Keratinocyte (primary cell): Measurements from ENCODE around the gene ASCC3. TPM values are rescaled to one million over a fixed set of nuclear protein-coding genes. Genes with fewer than 3 reads are reported as not detected.

ENCODE experiments used
- DNase-seq: peaks from one replicate; pipeline ENCODE4 v3.0.0-alpha.2; 2011; ENCODE audit warnings: low read depth, missing footprints, low spot score
- FAIRE-seq: peaks from 2 replicates; lab custom pipeline; 2011; peaks lifted over from hg19 to GRCh38; lab: Jason Lieb, UNC
- H2AFZ ChIP-seq: 2 replicates; pipeline ENCODE4 v1.6.0; 2012; ENCODE audit warnings: low read length, control low read depth, inconsistent platforms; ENCODE audit not compliant: control insufficient read depth
- H3K27ac ChIP-seq: 2 replicates; pipeline ENCODE4 v1.5.1; 2011; ENCODE audit warnings: low read length; ENCODE audit not compliant: control insufficient read depth, insufficient read depth
- H3K27me3 ChIP-seq: 3 replicates; pipeline ENCODE4 v1.6.0; 2011; ENCODE audit warnings: low read length; ENCODE audit not compliant: control insufficient read depth, insufficient read depth; ENCODE audit errors: extremely low read depth
- H3K36me3 ChIP-seq, 2 experiments: 2 replicates in 1 of 2; 3 replicates in 1 of 2; pipeline ENCODE4 v1.5.1; 2011; ENCODE audit warnings: low read length in 2 of 2, mild to moderate bottlenecking in 1 of 2; ENCODE audit not compliant: control insufficient read depth in 2 of 2, insufficient read depth in 2 of 2; ENCODE audit errors: extremely low read depth in 1 of 2
- H3K4me1 ChIP-seq: 3 replicates; pipeline ENCODE4 v1.5.1; 2011; ENCODE audit warnings: low read length; ENCODE audit not compliant: control insufficient read depth, insufficient read depth; ENCODE audit errors: extremely low read depth
- H3K4me2 ChIP-seq: 3 replicates; pipeline ENCODE4 v1.6.0; 2011; ENCODE audit warnings: low read depth, low read length; ENCODE audit not compliant: control insufficient read depth, insufficient read depth; ENCODE audit errors: extremely low read depth
- H3K4me3 ChIP-seq, 3 experiments: fragments of 200-600 bp in 1 of 3; sonication (generic) in 1 of 3; 2 replicates in 2 of 3; 3 replicates in 1 of 3; pipeline ENCODE4 v1.5.1; 2011 to 2016; ENCODE audit warnings: low read length in 3 of 3, mild to moderate bottlenecking in 3 of 3, control low read depth in 2 of 3, inconsistent platforms in 1 of 3, low read depth in 1 of 3, mixed read lengths in 1 of 3, mixed run types in 1 of 3, moderate library complexity in 1 of 3; ENCODE audit not compliant: control insufficient read depth in 2 of 3, insufficient read depth in 2 of 3; ENCODE audit errors: extremely low read depth in 1 of 3
- H3K79me2 ChIP-seq: 2 replicates; pipeline ENCODE4 v1.6.0; 2012; ENCODE audit warnings: low read length; ENCODE audit not compliant: control insufficient read depth, insufficient read depth
- H3K9ac ChIP-seq: 3 replicates; pipeline ENCODE4 v1.6.0; 2011; ENCODE audit warnings: low read length; ENCODE audit not compliant: control insufficient read depth, insufficient read depth; ENCODE audit errors: extremely low read depth
- H3K9me1 ChIP-seq: 3 replicates; pipeline ENCODE4 v1.6.0; 2011; ENCODE audit warnings: low read length; ENCODE audit not compliant: control insufficient read depth, insufficient read depth; ENCODE audit errors: extremely low read depth
- H3K9me3 ChIP-seq: 2 replicates; pipeline ENCODE4 v1.5.1; 2012; ENCODE audit warnings: low read depth, low read length; ENCODE audit not compliant: control insufficient read depth
- H4K20me1 ChIP-seq: 3 replicates; pipeline ENCODE4 v1.6.0; 2011; ENCODE audit warnings: low read length; ENCODE audit not compliant: control insufficient read depth, insufficient read depth; ENCODE audit errors: extremely low read depth
- CTCF ChIP-seq, 3 experiments: IDR thresholded peaks in 1 of 3; conservative IDR thresholded peaks in 1 of 3; optimal IDR thresholded peaks in 1 of 3; 2 replicates in 2 of 3; 3 replicates in 1 of 3; pipeline versions ENCODE3 to v1.5.1; 2011; ENCODE audit warnings: low read length in 3 of 3, mild to moderate bottlenecking in 3 of 3, moderate library complexity in 2 of 3, control low read depth in 1 of 3, inconsistent platforms in 1 of 3; ENCODE audit not compliant: insufficient read depth in 2 of 3; ENCODE audit errors: extremely low read depth in 1 of 3
- EZH2 ChIP-seq: IDR thresholded peaks from one replicate; pipeline ENCODE4 v1.6.1; 2012; ENCODE audit warnings: inconsistent platforms, mild to moderate bottlenecking, low read length, moderate library complexity
- dilution Hi-C: fragments of 300-500 bp; cut with MboI; formaldehyde crosslinking; loops from one replicate; pipeline ENCODE4 v1.7.0; 2020; ENCODE audit warnings: low sequenced_read_pairs; ENCODE audit not compliant: extremely low pct_ligation_motif_present
- polyA plus RNA-seq, 5 experiments: library from polyadenylated mRNA; depleted of rRNA in 3 of 5; stranded (reverse) in 3 of 5; stranded (forward) in 1 of 5; unstranded in 1 of 5; fragments of >200 nt; gene quantifications; 1 replicate in 1 of 5; 2 replicates in 3 of 5; 3 replicates in 1 of 5; pipeline versions ENCODE4 v1.2.1 to v1.2.3, GENCODE V29; 2011 to 2012; ENCODE audit warnings: missing spikeins in 2 of 5, low read depth in 1 of 5, low replicate concordance in 1 of 5

ASCC3 gene
- polyA plus RNA-seq, 1 donor (not counting 4 experiments of a cell fraction or from before 2014, with no cell fraction given), result 58.6 TPM

GRCh38 chr6:100512203-100512862, 368.8 kb downstream of the ASCC3 start:
- TF ChIP-seq CTCF (optimal IDR thresholded peaks at IDR 0.05 in 1 of 3, IDR thresholded peaks at IDR 0.05 in 1 of 3, conservative IDR thresholded peaks at IDR 0.05 in 1 of 3; ENCODE audit: extremely low read depth in 1 of 3, insufficient read depth in 2 of 3, low read length in 3 of 3) (no peak), EZH2 (no peak)
- H3K9me1 ChIP-seq, result no peaks in the 10 kb centered on the region
- dilution Hi-C loops, result no loop called here
- no peak overlapping the region for H3K4me3 ChIP-seq
- no peaks in the 10 kb centered on the region for H4K20me1 ChIP-seq
- no peak overlapping the region for H3K9ac ChIP-seq
- H3K36me3 ChIP-seq, result peaks cover 7% of the 10 kb centered on the region in 2 experiments
- H3K4me1 ChIP-seq, result no peaks in the 10 kb centered on the region
- H3K9me3 ChIP-seq, result no peaks in the 10 kb centered on the region
- FAIRE-seq (peak; percentile 41), DNase-seq (no peak)
- H2AFZ ChIP-seq, result no peak overlapping the region
- no peak overlapping the region for H3K4me2 ChIP-seq
- H3K27me3 ChIP-seq, result no peaks in the 10 kb centered on the region
- no peak overlapping the region for H3K27ac ChIP-seq
- H3K79me2 ChIP-seq, result no peaks in the 10 kb centered on the region

- no peaks in the 10 kb centered on the region for H3K9me3 ChIP-seq
- H3K4me3 ChIP-seq, result no peak overlapping the region
- DNase-seq (no peak), FAIRE-seq (no peak)
- H3K4me1 ChIP-seq, result no peaks in the 10 kb centered on the region
- H3K9ac ChIP-seq, result no peak overlapping the region
- no peak for TF ChIP-seq CTCF (optimal IDR thresholded peaks at IDR 0.05 in 1 of 3, IDR thresholded peaks at IDR 0.05 in 1 of 3, conservative IDR thresholded peaks at IDR 0.05 in 1 of 3; ENCODE audit: extremely low read depth in 1 of 3, insufficient read depth in 2 of 3, low read length in 3 of 3)
- no peak for TF ChIP-seq EZH2
- H3K36me3 ChIP-seq, result peaks cover 3 to 7% of the 10 kb centered on the region in 2 experiments
- no peaks in the 10 kb centered on the region for H4K20me1 ChIP-seq
- H3K4me2 ChIP-seq, result no peak overlapping the region
- H3K9me1 ChIP-seq, result no peaks in the 10 kb centered on the region
- H3K79me2 ChIP-seq, result no peaks in the 10 kb centered on the region
- no peak overlapping the region for H2AFZ ChIP-seq
- no peaks in the 10 kb centered on the region for H3K27me3 ChIP-seq
- H3K27ac ChIP-seq, result no peak overlapping the region
- dilution Hi-C loops, result no loop called here
Observed at GRCh38 chr6:100509101-100509500, 372.0 kb downstream of the ASCC3 start.
